ENCODE data around the gene NACC2. TPM values are rescaled to one million over a fixed set of nuclear protein-coding genes. Genes with fewer than 3 reads are reported as not detected.

Gene NACC2
- total and polyA plus RNA-seq, 2 donors (not counting 3 experiments of a cell fraction or from before 2014, with no cell fraction given) = 15.8 to 27.1 TPM

- POLR2A ChIA-PET = no interaction called here
- BruUV-seq (replicated peaks) = no TSS peak
These were observed 5.9 kb upstream of the NACC2 start for GRCh38 chr9:136100700-136101614.

More at GRCh38 chr9:136100700-136101614, 5.9 kb upstream of the NACC2 start:
- H3K4me1 ChIP-seq (ENCODE audit: control insufficient read depth, extremely low read depth, insufficient read depth, low read length) = peaks cover 1% of the 10 kb centered on the region
- no peak overlapping the region for H3K4me2 ChIP-seq (ENCODE audit: insufficient read depth, low read length)
- no peak overlapping the region for H2AFZ ChIP-seq (ENCODE audit: low read depth, low read length)
- H3K9me3 ChIP-seq (replicated peaks; ENCODE audit: control insufficient read depth, insufficient read depth, low read length) = no peaks in the 10 kb centered on the region
- H3K9ac ChIP-seq (replicated peaks; ENCODE audit: extremely low read depth, insufficient read depth, low read length) = no peak overlapping the region
- no peaks in the 10 kb centered on the region for H3K79me2 ChIP-seq (ENCODE audit: control insufficient read depth, insufficient read depth, low read length)
- TF ChIP-seq POLR2AphosphoS5 (IDR thresholded peaks at IDR 0.05; ENCODE audit: insufficient read depth, low read depth, low read length) = no peak
- TF ChIP-seq EZH2 (IDR thresholded peaks at IDR 0.05; ENCODE audit: borderline replicate concordance, low read depth, low read length, severe bottlenecking) = no peak
- TF ChIP-seq, protein P1, sequence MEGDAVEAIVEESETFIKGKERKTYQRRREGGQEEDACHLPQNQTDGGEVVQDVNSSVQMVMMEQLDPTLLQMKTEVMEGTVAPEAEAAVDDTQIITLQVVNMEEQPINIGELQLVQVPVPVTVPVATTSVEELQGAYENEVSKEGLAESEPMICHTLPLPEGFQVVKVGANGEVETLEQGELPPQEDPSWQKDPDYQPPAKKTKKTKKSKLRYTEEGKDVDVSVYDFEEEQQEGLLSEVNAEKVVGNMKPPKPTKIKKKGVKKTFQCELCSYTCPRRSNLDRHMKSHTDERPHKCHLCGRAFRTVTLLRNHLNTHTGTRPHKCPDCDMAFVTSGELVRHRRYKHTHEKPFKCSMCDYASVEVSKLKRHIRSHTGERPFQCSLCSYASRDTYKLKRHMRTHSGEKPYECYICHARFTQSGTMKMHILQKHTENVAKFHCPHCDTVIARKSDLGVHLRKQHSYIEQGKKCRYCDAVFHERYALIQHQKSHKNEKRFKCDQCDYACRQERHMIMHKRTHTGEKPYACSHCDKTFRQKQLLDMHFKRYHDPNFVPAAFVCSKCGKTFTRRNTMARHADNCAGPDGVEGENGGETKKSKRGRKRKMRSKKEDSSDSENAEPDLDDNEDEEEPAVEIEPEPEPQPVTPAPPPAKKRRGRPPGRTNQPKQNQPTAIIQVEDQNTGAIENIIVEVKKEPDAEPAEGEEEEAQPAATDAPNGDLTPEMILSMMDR (IDR thresholded peaks at IDR 0.05; ENCODE audit: extremely low read depth in 1 of 2, insufficient read depth in 1 of 2, low read depth in 1 of 2, low read length in 2 of 2) = no peak
- TF ChIP-seq GATA2 (IDR thresholded peaks at IDR 0.05; ENCODE audit: insufficient read depth, insufficient read length, low read depth, low read length) = no peak
- no peak for TF ChIP-seq MYC (IDR thresholded peaks at IDR 0.05; ENCODE audit: low read depth, low read length)
- TF ChIP-seq FOS (IDR thresholded peaks at IDR 0.05; ENCODE audit: borderline replicate concordance, insufficient read depth, low read length) = no peak
- no peak for TF ChIP-seq POLR2A (IDR thresholded peaks at IDR 0.05; ENCODE audit: low read depth, low read length)
- no peak for TF ChIP-seq MAX (IDR thresholded peaks at IDR 0.05; ENCODE audit: insufficient read depth, insufficient read length)
- no peak for TF ChIP-seq JUN (IDR thresholded peaks at IDR 0.05; ENCODE audit: borderline replicate concordance, insufficient read depth, insufficient read length, low read depth)
- H4K20me1 ChIP-seq (replicated peaks; ENCODE audit: control insufficient read depth, extremely low read depth, insufficient read depth, low read length) = no peaks in the 10 kb centered on the region
- dilution Hi-C loops (cut with MboI; ENCODE audit: extremely low pct_ligation_motif_present, low sequenced_read_pairs) (no loop called here), intact Hi-C loops (cut with micrococcal nuclease) (no loop called here)
- no peaks in the 10 kb centered on the region for H3K27me3 ChIP-seq (ENCODE audit: control insufficient read depth in 2 of 2, insufficient read depth in 2 of 2, low read length in 2 of 2)
- H3K9me1 ChIP-seq (replicated peaks; ENCODE audit: control insufficient read depth, extremely low read depth, insufficient read depth, low read length) = no peaks in the 10 kb centered on the region
- FAIRE-seq (no peak), DNase-seq (ENCODE audit: low read depth, low spot score) (no peak)
- no peak overlapping the region for H3K4me3 ChIP-seq (replicated peaks in 1 of 3; ENCODE audit: insufficient read depth in 1 of 3, low read depth in 1 of 3, low read length in 3 of 3)
- CTCF ChIA-PET = interaction anchor here (0.7 to 1.4 kb wide), 5 partner anchors 11 to 133 kb away, joined by 3 to 6 read pairs (median 4); no protein-coding TSS in a partner anchor
- no peaks in the 10 kb centered on the region for H3K36me3 ChIP-seq (ENCODE audit: control insufficient read depth in 2 of 2, extremely low read depth in 1 of 2, insufficient read depth in 2 of 2, low read length in 2 of 2)
- H3K27ac ChIP-seq (ENCODE audit: insufficient read depth, low read depth, low read length) = no peak overlapping the region
